GM13976 (cell line): ENCODE measurements around the gene SPTBN4.

Experiments used
- DNase-seq: peaks from one replicate; pipeline ENCODE4 v3.0.0; 2012; ENCODE audit warnings: low spot score
- CTCF ChIP-seq: IDR thresholded peaks from 2 replicates; pipeline ENCODE4 v1.5.1; 2012; ENCODE audit warnings: borderline replicate concordance, mild to moderate bottlenecking; ENCODE audit not compliant: insufficient read depth; ENCODE audit errors: extremely low read depth, missing control alignments, control extremely low read depth
- in situ Hi-C: fragments of 300-500 bp; cut with MboI; formaldehyde crosslinking; loops from one replicate; pipeline ENCODE4 v1.12.0; 2022; ENCODE audit warnings: low sequenced_read_pairs, mixed read lengths, inconsistent platforms; ENCODE audit not compliant: unreplicated experiment

SPTBN4 gene

GRCh38 chr19:40592170-40592569 is 125.4 kb downstream of the SPTBN4 start:
- in situ Hi-C loops: no loop called here
- TF ChIP-seq CTCF: no peak
- peak; percentile 74 for DNase-seq

- in situ Hi-C loops: no loop called here
- TF ChIP-seq CTCF: no peak
- no peak for DNase-seq
Measured at GRCh38 chr19:40594255-40594654, 127.5 kb downstream of the SPTBN4 start.

- TF ChIP-seq CTCF: no peak
- in situ Hi-C loops: no loop called here
- no peak for DNase-seq
Measured at GRCh38 chr19:40594657-40595091, 127.9 kb downstream of the SPTBN4 start.

- TF ChIP-seq CTCF: no peak
- DNase-seq: peak; percentile 67
- in situ Hi-C loops: no loop called here
Measured at GRCh38 chr19:40596608-40597328, 130.0 kb downstream of the SPTBN4 start.

- in situ Hi-C loops: no loop called here
- no peak for TF ChIP-seq CTCF
- DNase-seq: no peak
Measured at GRCh38 chr19:40597329-40597838, 130.6 kb downstream of the SPTBN4 start.

- peak; percentile 87 for DNase-seq
- peak; percentile 99 for TF ChIP-seq CTCF
- in situ Hi-C loops: no loop called here
Measured at GRCh38 chr19:40598121-40598917, 131.5 kb downstream of the SPTBN4 start.
